HG03342 (cell line): ENCODE measurements around the gene MAFF.
"Not testable (repeated sequence)": the region's sequence is repeated elsewhere in the genome, so short reads cannot be mapped to it uniquely, and the experiment has no call there.

Experiments
- ATAC-seq: cut with Tn5 transposase; IDR thresholded peaks from one replicate; pipeline ENCODE4 v1.9.1; 2021; ENCODE audit warnings: mild to moderate bottlenecking, moderate library complexity; ENCODE audit not compliant: unreplicated experiment

The MAFF gene

GRCh38 chr22:38221908-38222796 lies 20.4 kb downstream of the MAFF start:
- no peak for ATAC-seq

- ATAC-seq: no peak
Measured at GRCh38 chr22:38222797-38223119, 21.0 kb downstream of the MAFF start.

- no peak for ATAC-seq
Measured at GRCh38 chr22:38223289-38223960, 21.6 kb downstream of the MAFF start.

- ATAC-seq: no peak
Measured at GRCh38 chr22:38226853-38227649, 25.3 kb downstream of the MAFF start.

GRCh38 chr22:38228326-38228872 lies 26.6 kb downstream of the MAFF start:
- ATAC-seq: no peak

GRCh38 chr22:38228873-38229740 lies 27.3 kb downstream of the MAFF start:
- ATAC-seq: no peak

GRCh38 chr22:38230108-38230825 lies 28.5 kb downstream of the MAFF start:
- no peak for ATAC-seq

- ATAC-seq: no peak
Measured at GRCh38 chr22:38230916-38231315, 29.1 kb downstream of the MAFF start.

- no peak for ATAC-seq
Measured at GRCh38 chr22:38232196-38232595, 30.4 kb downstream of the MAFF start.

GRCh38 chr22:38233427-38233826 lies 31.6 kb downstream of the MAFF start:
- ATAC-seq: no peak

GRCh38 chr22:38233856-38234255 lies 32.1 kb downstream of the MAFF start:
- ATAC-seq: not testable (repeated sequence)

- ATAC-seq: no peak
Measured at GRCh38 chr22:38235240-38235850, 33.6 kb downstream of the MAFF start.

- ATAC-seq: no peak
Measured at GRCh38 chr22:38236786-38237185, 35.0 kb downstream of the MAFF start.

- no peak for ATAC-seq
Measured at GRCh38 chr22:38238519-38239071, 36.8 kb downstream of the MAFF start.

- ATAC-seq: no peak
Measured at GRCh38 chr22:38239101-38239761, 37.4 kb downstream of the MAFF start.

- no peak for ATAC-seq
Measured at GRCh38 chr22:38240734-38241252, 39.0 kb downstream of the MAFF start.

- no peak for ATAC-seq
Measured at GRCh38 chr22:38243007-38243765, 41.4 kb downstream of the MAFF start.
